Measurements from ENCODE around the gene VDAC1.
"Not testable (repeated sequence)": the region's sequence is repeated elsewhere in the genome, so short reads cannot be mapped to it uniquely, and the experiment has no call there.

The VDAC1 gene

DNA sequence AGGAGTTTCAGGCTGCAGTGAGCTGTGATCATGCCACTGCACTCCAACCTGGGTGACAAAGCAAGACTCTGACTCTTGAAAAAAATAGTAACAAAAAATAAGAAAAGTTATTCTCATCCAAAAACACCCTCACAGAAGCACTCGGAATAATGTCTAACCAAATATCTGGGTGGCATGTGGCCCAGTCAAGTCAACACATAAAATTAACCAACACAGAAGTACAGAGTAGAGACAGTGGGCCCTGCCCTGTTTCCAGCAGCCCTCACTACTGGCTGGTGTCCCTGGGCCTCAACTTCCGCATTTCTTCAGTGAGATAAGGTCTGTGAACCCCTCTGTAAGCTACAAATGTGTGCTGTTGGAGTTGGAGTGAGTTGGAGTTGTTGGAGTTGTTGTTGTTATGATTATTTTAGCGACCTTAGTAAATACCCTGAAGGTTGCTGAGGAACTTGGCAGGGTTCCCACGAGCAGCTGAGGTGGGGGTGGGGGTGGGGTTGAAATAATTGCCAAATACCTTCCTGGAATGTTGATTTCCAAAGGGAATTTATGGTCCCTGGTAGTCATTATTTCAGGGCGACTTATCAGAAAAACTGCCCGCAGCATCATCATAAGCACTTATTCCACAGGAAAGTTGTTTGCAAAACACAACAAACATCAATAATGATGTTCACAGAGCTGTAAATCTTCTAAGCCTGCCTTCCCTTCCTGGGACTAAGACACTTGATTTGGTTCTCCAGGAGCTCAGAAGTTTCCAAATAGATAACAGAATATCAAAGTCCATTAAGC, 66.5 kb downstream of the VDAC1 start:
- no peak for DNase-seq

DNA sequence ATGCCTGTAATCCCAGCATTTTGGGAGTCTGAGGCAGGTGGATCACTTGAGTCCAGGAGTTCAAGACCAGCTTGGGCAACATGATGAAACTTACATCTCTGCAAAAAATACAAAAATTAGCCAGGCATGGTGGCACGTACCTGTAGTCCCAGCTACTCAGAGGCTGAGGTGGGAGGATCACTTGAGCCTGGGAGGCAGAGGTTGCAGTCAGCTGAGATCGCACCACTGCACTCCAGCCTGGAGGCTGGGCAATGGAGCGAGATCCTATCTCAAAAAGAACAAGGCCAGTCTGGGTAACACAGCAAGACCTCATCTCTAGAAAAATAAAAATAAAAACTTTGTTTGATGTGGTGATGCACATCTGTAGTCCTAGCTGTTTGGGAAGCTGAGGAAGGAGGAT, 67.1 kb downstream of the VDAC1 start:
- DNase-seq = not testable (repeated sequence)

DNA sequence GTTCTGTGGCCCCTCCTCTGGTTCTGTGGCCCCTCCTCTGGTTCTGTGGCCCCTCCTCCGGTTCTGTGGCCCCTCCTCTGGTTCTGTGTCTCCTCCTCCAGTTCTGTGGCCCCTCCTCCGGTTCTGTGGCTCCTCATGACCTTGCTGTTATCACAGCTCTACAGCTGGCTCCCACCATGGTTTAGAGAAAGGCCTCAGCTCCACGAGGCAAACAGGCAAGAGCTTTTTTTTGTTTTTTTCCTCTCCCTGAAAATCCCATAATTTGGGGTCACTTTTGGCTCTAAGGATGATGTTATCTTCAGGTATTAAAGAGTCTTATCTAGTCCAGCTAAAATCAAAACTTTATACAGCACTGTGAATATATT, 68.1 kb downstream of the VDAC1 start:
- DNase-seq = no peak

DNA sequence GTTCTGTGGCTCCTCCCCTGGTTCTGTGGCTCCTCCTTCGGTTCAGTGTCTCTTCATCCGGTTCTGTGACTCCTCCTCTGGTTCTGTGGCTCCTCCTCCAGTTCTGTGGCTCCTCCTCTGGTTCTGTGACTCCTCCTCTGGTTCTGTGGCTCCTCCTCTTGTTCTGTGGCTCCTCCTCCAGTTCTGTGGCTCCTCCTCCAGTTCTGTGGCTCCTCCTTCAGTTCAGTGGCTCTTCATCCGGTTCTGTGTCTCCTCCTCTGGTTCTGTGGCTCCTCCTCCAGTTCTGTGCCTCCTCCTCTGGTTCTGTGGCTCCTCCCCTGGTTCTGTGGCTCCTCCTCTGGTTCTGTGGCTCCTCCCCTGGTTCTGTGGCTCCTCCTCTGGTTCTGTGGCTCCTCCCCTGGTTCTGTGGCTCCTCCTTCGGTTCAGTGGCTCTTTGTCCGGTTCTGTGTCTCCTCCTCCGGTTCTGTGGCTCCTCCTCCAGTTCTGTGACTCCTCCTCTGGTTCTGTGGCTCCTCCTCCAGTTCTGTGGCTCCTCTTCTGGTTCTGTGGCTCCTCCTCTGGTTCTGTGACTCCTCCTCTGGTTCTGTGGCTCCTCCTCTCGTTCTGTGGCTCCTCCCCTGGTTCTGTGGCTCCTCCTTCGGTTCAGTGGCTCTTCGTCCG, 68.7 kb downstream of the VDAC1 start:
- not testable (repeated sequence) for DNase-seq

DNA sequence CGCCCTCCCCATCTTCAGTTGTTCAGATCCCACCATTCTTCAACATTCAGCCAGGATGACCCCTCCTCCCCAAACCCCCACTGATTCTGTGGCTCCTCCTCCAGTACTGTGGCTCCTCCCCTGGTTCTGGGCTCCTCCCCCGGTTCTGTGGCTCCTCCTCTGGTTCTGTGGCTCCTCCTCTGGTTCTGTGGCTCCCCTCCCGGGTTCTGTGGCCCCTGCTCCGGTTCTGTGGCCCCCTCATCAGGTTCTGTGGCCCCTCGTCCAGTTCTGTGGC, 69.2 kb downstream of the VDAC1 start:
- DNase-seq = no peak

DNA sequence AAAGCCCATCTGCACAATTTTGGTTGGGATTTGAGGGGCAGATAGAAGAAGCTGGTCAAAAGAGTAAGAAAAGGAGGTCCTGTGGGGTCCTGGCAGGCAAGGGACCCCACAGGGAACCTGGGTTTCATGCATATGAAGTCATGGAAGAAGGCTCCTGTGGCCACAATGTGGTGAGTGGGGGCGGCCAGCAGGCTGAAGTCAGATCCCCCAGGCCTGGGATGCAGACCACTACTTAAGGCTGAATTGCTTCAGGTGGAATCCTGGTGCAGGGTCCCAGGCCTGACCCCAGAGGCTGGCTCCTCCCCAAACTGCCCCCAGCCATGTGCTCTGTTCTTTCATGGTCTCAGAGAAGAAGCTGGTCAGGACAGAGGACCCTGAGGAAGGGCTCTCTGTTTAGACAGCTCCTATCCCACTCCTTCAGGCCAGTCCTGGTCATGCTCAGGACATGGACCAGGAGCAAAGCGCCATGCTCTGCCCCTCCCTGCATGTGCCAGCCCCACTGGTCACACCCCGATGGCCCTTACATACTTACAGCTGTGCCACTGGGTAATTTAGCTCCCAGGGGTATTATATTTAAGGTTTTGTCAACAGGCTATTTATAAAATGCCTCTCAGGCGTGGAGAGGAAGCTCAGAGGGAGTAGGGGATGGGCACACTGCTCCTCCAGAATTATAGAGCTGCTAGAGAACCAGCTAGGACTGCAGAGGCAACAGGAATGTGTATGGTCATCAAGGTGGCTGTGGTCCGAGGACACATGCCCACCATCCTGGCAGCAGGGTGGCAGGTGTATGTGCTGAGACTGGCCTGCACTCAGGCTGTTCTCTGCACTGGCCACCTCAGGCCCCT, 69.7 kb downstream of the VDAC1 start:
- DNase-seq = peak in 1 of 2 experiments; percentile 30

DNA sequence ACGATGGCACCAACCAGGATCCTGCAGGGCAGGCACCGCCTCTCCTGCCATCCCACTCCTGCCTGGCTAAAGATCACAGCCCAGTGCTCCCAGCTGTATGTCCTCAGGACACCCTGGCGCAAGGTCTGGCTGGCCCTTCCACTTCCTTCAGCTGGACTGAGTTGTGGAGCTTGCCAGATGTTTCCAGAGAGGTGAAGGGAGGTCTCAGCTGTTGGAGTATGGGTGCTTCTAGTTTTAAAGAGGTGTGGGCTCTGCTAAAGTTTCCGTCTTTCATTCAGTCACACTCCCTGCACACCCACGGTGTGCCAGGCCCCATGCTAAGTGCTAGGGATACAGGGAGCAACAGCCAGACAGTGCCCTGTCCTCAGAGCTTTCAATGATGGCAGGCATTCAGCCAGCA, 70.5 kb downstream of the VDAC1 start:
- no peak for DNase-seq

DNA sequence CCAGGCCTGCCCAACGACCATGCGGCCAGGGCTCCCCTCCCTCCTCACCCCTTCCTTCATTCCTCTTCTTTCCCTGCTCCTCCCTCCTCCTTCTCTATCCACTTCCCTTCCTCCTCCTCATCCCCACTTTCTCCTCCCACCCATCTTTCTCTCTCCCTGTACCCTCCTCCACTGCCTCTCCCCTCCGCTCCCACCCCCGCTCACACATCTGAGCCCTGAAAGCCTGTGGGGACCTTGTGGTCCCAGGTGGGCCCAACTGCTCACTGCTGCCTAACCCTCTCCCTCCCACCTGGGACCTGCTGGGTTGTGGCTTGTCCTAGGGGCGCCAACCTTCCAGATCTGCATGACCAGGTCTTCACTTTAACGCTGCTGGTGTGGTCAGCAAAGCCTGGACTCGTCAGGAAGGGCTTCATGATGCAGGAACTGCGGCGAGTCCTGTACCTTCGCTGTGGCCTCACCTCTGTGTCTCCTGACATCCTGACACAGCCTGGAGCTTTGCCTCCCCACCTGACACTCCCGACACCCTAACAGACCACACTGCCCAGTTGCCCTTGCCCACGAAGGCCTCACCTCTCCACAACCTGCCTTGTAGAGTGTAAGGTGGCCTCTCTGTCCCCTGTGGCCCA, 71.0 kb downstream of the VDAC1 start:
- no peak for DNase-seq

DNA sequence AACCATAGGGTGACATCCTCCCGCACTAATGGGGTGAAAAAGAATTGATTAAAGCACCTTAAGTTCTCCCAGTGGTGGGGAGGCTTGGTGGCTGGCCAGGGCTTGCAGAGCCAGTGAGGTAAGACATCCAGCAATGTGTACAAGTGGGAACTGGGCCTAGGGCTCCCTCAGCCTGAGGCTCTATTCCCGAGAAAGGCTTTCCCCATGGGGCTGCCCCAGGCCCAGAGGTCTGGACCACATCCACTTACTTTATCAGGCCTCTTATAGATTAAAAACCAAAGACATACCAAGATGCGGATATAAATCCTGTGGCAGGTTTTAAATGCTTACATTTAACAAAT, 71.6 kb downstream of the VDAC1 start:
- DNase-seq = no peak

DNA sequence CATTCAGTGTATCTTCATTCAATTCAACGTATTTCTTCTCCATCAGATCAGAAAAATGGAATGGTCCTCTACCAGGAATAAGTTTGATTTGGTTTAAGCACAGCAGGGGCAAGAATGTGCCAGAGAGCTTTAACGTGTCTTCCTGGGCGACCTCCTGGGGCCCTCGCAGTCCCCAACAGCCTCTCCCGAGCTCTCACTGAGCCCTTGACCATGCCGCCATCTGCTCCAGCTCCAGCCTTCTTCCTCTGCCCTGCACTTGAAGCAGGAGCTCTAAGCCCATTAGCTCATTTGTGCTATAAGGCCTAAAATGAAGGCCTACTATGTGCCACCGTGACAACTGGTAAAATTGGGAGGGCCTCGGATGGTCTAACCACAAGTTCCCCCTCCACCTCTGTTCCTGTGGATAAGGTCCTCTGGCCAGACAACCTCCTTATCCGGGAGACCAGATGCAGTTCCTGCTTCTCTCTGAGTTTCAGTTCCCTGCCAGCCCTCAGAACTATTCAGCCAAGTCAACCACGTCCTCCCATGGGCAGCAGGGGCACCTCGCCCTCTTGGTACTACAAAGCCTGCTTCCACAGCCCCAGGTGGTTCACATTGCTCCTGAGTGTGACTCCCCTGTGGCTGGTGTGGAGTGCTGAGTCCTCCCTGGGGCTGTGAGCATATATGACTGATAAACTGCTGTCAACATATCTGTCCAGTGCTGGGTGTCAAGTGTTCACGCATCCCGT, 72.2 kb downstream of the VDAC1 start:
- no peak for DNase-seq

DNA sequence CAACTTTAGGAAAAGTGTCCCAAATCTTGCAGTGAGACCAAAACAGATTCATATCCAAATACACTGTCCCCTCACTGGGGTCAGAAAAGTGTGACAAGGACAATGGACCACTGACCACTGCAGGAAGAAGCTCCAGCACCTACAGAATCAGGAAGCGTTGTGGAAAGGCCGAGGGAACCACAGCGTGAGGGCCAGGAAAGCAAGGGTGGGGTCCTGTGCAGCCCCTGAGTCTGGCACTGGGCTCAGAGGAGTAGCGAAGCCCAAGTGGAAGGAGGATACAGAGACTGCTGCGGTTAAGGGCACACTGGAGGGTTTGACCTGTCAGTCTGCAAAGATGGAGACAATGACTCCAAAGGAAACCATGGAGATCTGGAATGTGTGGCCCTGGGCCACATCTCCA, 73.2 kb downstream of the VDAC1 start:
- no peak for DNase-seq

DNA sequence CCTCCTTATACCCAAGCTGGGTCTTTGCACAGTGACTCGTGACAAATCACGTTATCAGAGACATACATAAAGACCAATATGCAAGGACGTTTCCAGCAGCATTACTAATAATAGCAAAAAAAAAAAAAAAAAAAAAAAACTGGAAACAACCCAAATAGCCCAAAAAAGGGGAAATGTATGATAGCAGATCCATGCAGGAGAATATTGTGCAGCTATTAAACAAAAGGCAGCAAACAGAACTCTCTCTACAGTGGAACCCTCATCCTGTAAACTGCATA, 74.0 kb downstream of the VDAC1 start:
- DNase-seq = no peak

DNA sequence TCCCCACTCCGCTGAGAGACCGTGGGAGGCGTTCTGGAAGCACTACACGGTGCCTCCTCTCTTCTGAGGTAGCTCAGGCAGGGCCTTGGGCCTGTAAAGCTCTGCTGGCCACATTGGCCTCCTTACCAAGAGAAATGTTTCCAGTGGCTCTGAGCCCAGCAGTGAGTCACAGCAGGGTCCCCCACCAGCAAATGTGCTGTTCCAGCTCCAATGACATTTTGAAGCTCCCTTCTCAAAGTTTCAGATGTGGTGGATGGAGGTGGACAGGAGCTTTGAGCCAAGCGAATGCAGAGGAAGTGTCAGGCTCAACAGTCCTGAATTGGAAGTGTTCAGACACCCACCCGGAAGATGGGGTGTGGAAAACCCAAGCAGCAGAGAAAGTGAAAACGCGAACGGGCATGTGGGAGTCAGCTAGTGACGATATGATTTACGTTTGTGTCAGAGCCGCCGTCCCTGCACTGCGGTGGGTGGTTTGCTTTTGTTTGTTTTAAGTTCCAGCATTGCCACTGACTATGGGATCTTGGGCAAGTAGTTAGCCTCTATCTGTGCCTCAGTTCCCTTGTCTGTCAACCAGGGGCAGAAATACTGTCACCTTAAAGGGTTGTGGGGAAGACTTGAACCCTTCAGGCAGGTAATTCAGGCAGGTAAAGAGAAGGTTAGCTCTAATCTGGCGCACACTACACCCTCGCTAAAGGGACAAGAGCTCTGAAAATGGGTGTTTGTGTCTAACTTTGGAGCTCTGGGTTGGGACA, 74.5 kb downstream of the VDAC1 start:
- no peak for DNase-seq

DNA sequence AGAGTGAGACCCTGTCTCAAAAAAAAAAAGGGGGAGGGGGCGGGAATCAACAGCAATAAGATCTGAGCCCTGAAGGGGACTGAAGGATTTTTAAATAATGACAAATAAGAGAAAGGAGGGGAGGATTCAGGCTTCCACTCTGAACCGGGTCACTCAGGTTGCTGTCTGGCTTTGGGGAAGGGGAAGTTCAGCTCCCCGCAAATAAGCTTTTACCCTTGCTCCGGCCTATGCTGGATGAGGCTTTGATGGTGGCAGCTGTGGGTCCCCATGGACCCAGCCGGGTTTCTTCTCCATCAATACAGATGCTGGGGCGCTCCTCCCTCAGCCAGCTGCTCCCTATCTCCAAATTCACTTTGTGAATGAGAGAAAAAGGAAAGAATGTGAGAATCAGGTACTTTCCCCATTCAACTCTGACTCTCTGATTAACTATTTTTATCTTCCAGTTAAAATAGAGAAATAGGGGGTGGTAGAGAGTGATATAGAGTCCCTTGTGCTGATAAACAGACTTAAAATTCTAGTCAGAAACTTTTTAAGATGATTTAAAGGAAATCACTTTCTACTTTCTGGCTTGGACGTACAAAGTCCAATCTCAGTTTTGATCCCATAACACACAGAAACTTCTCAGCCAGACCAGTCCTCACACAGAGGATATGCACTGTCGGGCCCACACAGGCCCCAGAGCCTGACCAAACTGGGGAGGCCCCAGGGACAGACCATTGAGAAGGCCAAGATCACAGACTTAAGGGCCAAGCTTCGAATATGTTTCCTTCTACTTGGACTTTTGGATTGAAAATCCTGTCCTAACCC, 76.0 kb downstream of the VDAC1 start:
- no peak for DNase-seq

DNA sequence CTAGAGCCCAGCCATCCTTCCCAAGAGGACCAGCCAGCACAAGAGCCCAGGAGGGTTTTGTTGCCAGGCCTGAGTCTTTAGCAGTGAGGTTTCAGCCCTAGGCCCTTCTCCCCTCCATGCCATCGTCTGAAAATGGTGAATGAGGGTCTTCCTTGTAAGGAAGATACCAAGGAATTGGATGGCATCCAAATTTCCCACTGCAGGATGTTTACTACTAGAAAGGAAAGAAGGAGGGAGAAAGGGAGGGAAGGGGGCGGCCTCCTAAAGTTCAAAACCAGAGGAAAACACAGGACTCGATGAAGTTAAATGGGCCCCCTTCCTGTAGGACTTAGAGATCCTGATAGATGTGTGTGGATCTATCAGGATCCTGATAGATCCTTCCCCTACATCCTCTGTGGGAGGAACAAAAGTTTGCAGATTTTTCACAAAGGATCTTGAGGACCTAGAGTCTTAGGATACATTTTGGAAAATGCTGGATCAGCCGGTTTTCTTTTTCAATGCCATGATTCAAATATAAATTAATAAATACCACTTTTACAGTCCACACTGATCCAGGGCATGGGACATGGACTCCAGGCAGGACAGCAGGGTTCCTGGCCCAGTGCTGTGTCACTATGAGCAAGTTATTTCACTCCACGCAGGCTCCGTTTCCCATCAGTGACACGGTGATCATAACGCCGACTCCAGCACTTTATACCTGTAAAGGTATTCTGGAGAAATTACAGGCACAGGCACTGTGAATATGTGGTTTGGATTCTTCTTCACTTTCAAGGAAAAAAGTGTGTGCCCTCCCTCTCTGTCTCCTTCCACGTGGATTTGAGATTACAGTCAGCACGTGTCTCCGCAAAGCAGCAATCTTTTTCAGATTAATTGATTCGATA, 77.2 kb downstream of the VDAC1 start:
- DNase-seq = no peak

DNA sequence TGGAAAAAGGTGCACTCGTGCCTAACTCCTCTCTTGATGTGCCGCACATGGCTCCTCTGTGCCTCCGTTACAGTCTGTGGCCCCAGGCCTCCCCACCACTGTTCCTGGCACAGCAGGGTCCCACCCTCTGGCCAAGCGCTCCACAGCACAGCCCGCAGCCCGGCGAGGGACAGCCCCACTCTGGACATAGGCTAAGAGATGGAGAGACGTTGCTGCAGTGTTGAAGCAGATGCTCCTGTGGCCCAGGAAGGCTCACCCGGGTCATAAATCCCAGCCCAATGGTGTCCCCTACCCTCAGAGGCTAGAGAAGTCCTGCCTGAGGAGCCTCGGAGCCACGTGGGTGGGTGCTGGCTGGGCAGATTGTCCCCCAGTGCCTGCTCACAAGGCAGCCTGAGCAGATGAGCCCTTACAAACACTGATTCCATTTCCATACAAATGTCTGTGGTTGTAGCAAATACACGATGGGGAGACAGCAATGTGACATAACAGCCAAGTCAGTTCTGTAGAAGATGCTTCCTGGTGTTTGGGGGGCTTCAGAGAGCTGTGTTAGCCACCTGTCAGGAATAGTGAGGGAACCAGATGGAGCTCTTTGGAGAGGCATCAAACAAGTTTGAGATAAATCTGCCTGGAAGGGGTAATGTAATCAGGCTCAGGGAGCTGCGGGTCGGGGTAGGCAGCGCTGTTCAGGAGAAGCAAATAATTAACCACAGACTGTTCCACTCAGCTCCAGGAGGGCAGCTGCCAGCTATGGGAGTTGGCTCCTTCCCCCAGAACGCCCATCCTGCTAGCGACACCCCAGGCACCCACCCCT, 78.1 kb downstream of the VDAC1 start:
- DNase-seq = no peak

DNA sequence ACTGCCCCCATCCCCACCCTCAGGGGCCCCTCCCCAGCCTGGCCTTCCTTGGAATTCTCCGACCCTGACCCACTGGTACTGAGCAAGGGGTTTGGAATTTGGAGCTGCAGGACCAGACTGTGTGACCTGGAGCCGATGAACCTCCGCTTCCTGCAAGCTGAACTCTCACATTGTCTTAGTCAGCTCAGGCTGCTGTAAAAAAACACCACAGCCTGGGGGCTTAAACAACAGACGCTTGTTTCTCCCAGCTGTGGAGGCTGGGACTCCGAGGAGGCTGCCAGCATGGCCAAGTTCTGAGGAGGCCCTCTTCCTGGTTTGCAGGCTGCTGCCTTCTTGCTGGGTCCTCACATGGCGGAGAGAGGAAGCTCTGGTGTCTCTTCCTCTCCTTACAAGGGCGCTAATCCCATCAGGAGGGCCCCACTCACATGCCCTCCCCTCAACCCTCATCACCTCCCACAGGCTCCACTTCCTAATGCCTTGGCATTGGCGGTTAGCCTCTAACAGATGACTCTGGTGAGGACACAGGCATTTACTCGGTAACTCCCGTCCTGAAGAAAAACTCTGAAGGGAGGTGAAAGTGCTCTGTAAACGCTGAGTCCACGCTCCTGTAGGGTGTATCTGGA, 78.8 kb downstream of the VDAC1 start:
- DNase-seq = no peak

DNA sequence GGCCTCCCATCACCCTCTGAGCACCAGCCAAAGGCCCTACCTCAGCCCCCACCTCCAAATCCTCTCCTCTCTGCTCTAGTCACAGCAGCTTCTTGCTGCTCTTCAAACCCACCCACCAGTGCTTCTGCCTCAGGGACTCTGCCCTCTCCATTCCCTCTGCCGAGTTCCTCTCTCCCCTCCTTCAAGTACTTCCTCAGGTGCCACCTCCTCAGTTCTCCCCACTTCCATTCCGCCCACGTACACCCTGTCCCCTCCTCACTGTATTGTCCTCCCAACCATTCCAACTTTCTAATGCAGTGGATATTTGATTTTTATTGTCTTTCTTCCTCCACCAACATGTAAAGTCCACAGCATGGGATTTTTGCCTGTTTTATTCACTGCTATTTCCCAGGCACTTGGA, 79.5 kb downstream of the VDAC1 start:
- no peak for DNase-seq

DNA sequence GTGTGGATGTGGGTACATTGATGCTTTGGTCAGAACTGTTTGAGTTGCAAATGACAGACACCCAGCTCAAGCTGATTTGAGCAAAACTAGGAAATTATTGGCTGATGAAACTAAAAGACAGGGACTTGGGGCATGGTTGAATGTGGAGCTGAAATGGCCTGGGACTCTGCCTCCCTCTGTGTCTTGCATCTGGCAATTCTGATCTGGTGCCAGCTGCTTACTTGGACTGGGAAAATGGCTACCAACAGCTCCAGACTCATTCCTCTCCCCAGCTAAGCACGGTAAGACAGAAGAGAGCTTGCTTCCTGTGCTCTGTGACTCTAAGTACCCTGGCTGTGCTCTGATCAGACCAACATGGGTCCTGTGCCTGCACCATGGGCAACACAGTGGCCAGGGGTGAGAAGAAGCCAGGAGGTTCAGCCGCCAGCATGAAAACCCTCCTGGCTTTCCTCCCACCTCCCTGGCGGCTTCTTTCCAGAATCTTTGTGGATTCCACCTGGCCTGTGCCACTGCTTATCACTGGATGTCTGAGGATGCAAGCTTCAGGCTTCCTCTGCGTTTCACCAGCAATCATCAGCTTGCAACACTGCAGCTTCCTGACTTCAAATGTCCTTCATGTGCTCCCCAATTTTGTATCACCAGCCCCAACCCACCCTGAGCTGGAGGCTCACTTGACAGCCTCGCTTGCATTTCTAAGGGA, 80.4 kb downstream of the VDAC1 start:
- no peak for DNase-seq

Measured in NCI-H187 (cell line).